Smooth muscle cell (in vitro differentiated cells): ENCODE measurements around the gene CADPS. TPM values are rescaled to one million over a fixed set of nuclear protein-coding genes. Genes with fewer than 3 reads are reported as not detected.

Experiments used
- DNase-seq: peaks from one replicate; lab custom pipeline; 2025; ENCODE audit not compliant: unreplicated experiment; lab: John Stamatoyannopoulos, UW
- H2AFZ ChIP-seq: fragments of 200-600 bp; sonication (generic); 2 replicates; pipeline ENCODE4 v1.6.0; 2016; ENCODE audit warnings: antibody characterized with exemption, low read depth, mild to moderate bottlenecking
- H3F3A ChIP-seq: fragments of 200-600 bp; sonication (generic); 2 replicates; pipeline ENCODE4 v1.6.0; 2017; ENCODE audit warnings: antibody characterized with exemption, low read depth
- H3K27ac ChIP-seq: fragments of 200-600 bp; sonication (generic); 2 replicates; pipeline ENCODE4 v1.5.1; 2016; ENCODE audit warnings: low read depth, mild to moderate bottlenecking
- H3K27me3 ChIP-seq: fragments of 200-600 bp; sonication (generic); 2 replicates; pipeline ENCODE4 v1.6.1; 2016; ENCODE audit warnings: low read depth, mild to moderate bottlenecking
- H3K36me3 ChIP-seq: fragments of 200-600 bp; sonication (generic); 2 replicates; pipeline ENCODE4 v1.5.1; 2016; ENCODE audit warnings: low read depth
- H3K4me1 ChIP-seq: fragments of 200-600 bp; sonication (generic); 2 replicates; pipeline ENCODE4 v1.5.1; 2016; ENCODE audit warnings: low read depth
- H3K4me2 ChIP-seq: fragments of 200-600 bp; sonication (generic); 2 replicates; pipeline ENCODE4 v1.6.0; 2016; ENCODE audit warnings: mild to moderate bottlenecking
- H3K4me3 ChIP-seq: fragments of 200-600 bp; sonication (generic); 2 replicates; pipeline ENCODE4 v1.5.1; 2016; ENCODE audit warnings: mild to moderate bottlenecking
- H3K79me2 ChIP-seq: fragments of 200-600 bp; sonication (generic); 2 replicates; pipeline ENCODE4 v1.6.0; 2016; ENCODE audit warnings: low read depth, mild to moderate bottlenecking
- H3K9ac ChIP-seq: fragments of 200-600 bp; sonication (generic); 2 replicates; pipeline ENCODE4 v1.6.0; 2016; ENCODE audit warnings: low read depth
- H3K9me3 ChIP-seq: fragments of 200-600 bp; sonication (generic); replicated peaks from 2 replicates; pipeline ENCODE4 v1.5.1; 2016; ENCODE audit warnings: low read depth
- H4K20me1 ChIP-seq: fragments of 200-600 bp; sonication (generic); 2 replicates; pipeline ENCODE4 v1.6.0; 2016; ENCODE audit warnings: low read depth
- CTCF ChIP-seq: fragments of 200-600 bp; sonication (generic); IDR thresholded peaks from 2 replicates; pipeline ENCODE4 v1.5.1; 2017; ENCODE audit warnings: borderline replicate concordance, mild to moderate bottlenecking, antibody characterized with exemption; ENCODE audit not compliant: insufficient read depth, poor library complexity, severe bottlenecking
- WGBS: methylation state at CpG from one replicate; pipeline ENCODE4 v1.1.7; 2016; ENCODE audit warnings: low lambda C conversion rate; 5-methylcytosine and 5-hydroxymethylcytosine counted together
- polyA plus RNA-seq: library from polyadenylated mRNA; unstranded; fragments of >200 nt; fragmentation: Nextera tagmentation; extraction: Ambion mirVana; gene quantifications from 2 replicates; pipeline ENCODE4 v1.2.1, GENCODE V29; 2016
- total RNA-seq: library from RNA; depleted of rRNA; stranded (reverse); fragments of >200 nt; gene quantifications from 2 replicates; pipeline ENCODE4 v1.2.3, GENCODE V29; 2014

The CADPS gene
- total and polyA plus RNA-seq, 2 experiments from 2014 or later: 4.4 to 38.4 TPM

GRCh38 chr3:62884096-62884870 lies 9.1 kb upstream of the CADPS start:
- Histone ChIP-seq H3F3A (no peaks in the 10 kb centered on the region), H3K9me3 (no peaks in the 10 kb centered on the region), H4K20me1 (no peaks in the 10 kb centered on the region), H3K27me3 (peaks cover 12% of the 10 kb centered on the region), H3K4me3 (no peak overlapping the region), H3K9ac (no peak overlapping the region), H2AFZ (no peak overlapping the region), H3K36me3 (no peaks in the 10 kb centered on the region), H3K4me2 (no peak overlapping the region), H3K27ac (no peak overlapping the region), H3K79me2 (no peaks in the 10 kb centered on the region), H3K4me1 (peaks cover 13% of the 10 kb centered on the region)
- WGBS: 33% methylated on average over 3 of the region's 3 CpGs
- no peak for DNase-seq
- no peak for TF ChIP-seq CTCF

GRCh38 chr3:62882676-62883200 lies 7.5 kb upstream of the CADPS start:
- no peak overlapping the region for H3K9ac ChIP-seq
- no peaks in the 10 kb centered on the region for H3K9me3 ChIP-seq
- no peaks in the 10 kb centered on the region for H3K36me3 ChIP-seq
- no peak overlapping the region for H3K4me2 ChIP-seq
- peaks cover 7% of the 10 kb centered on the region for H3K27me3 ChIP-seq
- no peak for TF ChIP-seq CTCF
- H3K4me1 ChIP-seq: peaks cover 13% of the 10 kb centered on the region
- H3K79me2 ChIP-seq: no peaks in the 10 kb centered on the region
- 36% methylated on average over 4 of the region's 4 CpGs for WGBS
- no peak overlapping the region for H3K27ac ChIP-seq
- no peak overlapping the region for H2AFZ ChIP-seq
- DNase-seq: no peak
- H3K4me3 ChIP-seq: no peak overlapping the region
- no peaks in the 10 kb centered on the region for H3F3A ChIP-seq
- H4K20me1 ChIP-seq: no peaks in the 10 kb centered on the region

- Histone ChIP-seq H3F3A (no peaks in the 10 kb centered on the region), H3K79me2 (no peaks in the 10 kb centered on the region), H3K27ac (no peak overlapping the region), H3K4me3 (peak overlapping the region; percentile 48), H4K20me1 (no peaks in the 10 kb centered on the region), H3K4me1 (peaks cover 17% of the 10 kb centered on the region), H3K9ac (no peak overlapping the region), H3K27me3 (peaks cover 28% of the 10 kb centered on the region), H3K36me3 (no peaks in the 10 kb centered on the region), H3K4me2 (peak overlapping the region; percentile 93), H3K9me3 (no peaks in the 10 kb centered on the region), H2AFZ (no peak overlapping the region)
- no peak for TF ChIP-seq CTCF
- DNase-seq: peak; percentile 8
- WGBS: 1% methylated on average over 17 of the region's 17 CpGs
These were observed 848 bp upstream of the CADPS start for GRCh38 chr3:62876064-62876463.
